ENCODE data around the gene ST7L. TPM values are rescaled to one million over a fixed set of nuclear protein-coding genes. Genes with fewer than 3 reads are reported as not detected.
"Not testable (repeated sequence)": the region's sequence is repeated elsewhere in the genome, so short reads cannot be mapped to it uniquely, and the experiment has no call there.

Gene ST7L
- total RNA-seq, 2 experiments from 2014 or later = 12.3 to 12.5 TPM

- Mint-ChIP-seq H3K4me1 (ENCODE audit: low read depth) (peaks cover 63% of the 10 kb centered on the region), H3K4me3 (no peak overlapping the region), H3K27ac (no peak overlapping the region), H3K9me3 (ENCODE audit: insufficient read depth) (no peaks in the 10 kb centered on the region), H3K27me3 (ENCODE audit: low read depth) (no peaks in the 10 kb centered on the region), H3K36me3 (ENCODE audit: low read depth) (peaks cover 46% of the 10 kb centered on the region)
- ChIA-PET CTCF (no interaction called here), POLR2A (interaction anchor here (1.2 kb wide), 1 partner anchor 16 kb away, joined by 5 read pairs; no protein-coding TSS in a partner anchor)
- ATAC-seq (no peak), DNase-seq (no peak)
Observed at GRCh38 chr1:112634367-112634766, 15.4 kb upstream of the ST7L start.

- Mint-ChIP-seq H3K27me3 (ENCODE audit: low read depth) (no peaks in the 10 kb centered on the region), H3K4me1 (ENCODE audit: low read depth) (peaks cover 64% of the 10 kb centered on the region), H3K9me3 (ENCODE audit: insufficient read depth) (no peaks in the 10 kb centered on the region), H3K36me3 (ENCODE audit: low read depth) (peaks cover 48% of the 10 kb centered on the region), H3K27ac (no peak overlapping the region), H3K4me3 (no peak overlapping the region)
- no peak for DNase-seq
- POLR2A ChIA-PET = interaction anchor here (1.2 kb wide), 1 partner anchor 15 kb away, joined by 5 read pairs; no protein-coding TSS in a partner anchor
- CTCF ChIA-PET = no interaction called here
- no peak for ATAC-seq
Observed at GRCh38 chr1:112633628-112634027, 14.7 kb upstream of the ST7L start.

- ChIA-PET POLR2A (interaction anchor here (1.0 to 2.5 kb wide), 2 partner anchors 10 to 11 kb away, joined by 3 to 7 read pairs; partner anchors contain the start of genes CAPZA1 and ST7L), CTCF (interaction anchor here (1.4 kb wide), 1 partner anchor 45 kb away, joined by 5 read pairs; the partner anchor contains the start of gene MOV10)
- no peaks in the 10 kb centered on the region for H3K9me3 Mint-ChIP-seq (ENCODE audit: insufficient read depth)
- no peak for ATAC-seq
- peaks cover 73% of the 10 kb centered on the region for H3K36me3 Mint-ChIP-seq (ENCODE audit: low read depth)
- no peaks in the 10 kb centered on the region for H3K27me3 Mint-ChIP-seq (ENCODE audit: low read depth)
- H3K27ac Mint-ChIP-seq = no peak overlapping the region
- no peak overlapping the region for H3K4me3 Mint-ChIP-seq
- H3K4me1 Mint-ChIP-seq (ENCODE audit: low read depth) = peaks cover 78% of the 10 kb centered on the region
- DNase-seq = no peak
Observed at GRCh38 chr1:112629256-112629655, 10.3 kb upstream of the ST7L start.

- H3K27ac Mint-ChIP-seq = no peak overlapping the region
- ATAC-seq (no peak), DNase-seq (no peak)
- H3K27me3 Mint-ChIP-seq (ENCODE audit: low read depth) = no peaks in the 10 kb centered on the region
- CTCF ChIA-PET = no interaction called here
- H3K4me3 Mint-ChIP-seq = no peak overlapping the region
- H3K9me3 Mint-ChIP-seq (ENCODE audit: insufficient read depth) = no peaks in the 10 kb centered on the region
- peaks cover 74% of the 10 kb centered on the region for H3K4me1 Mint-ChIP-seq (ENCODE audit: low read depth)
- peaks cover 72% of the 10 kb centered on the region for H3K36me3 Mint-ChIP-seq (ENCODE audit: low read depth)
- POLR2A ChIA-PET = interaction anchor here (1.0 kb wide), 1 partner anchor 11 kb away, joined by 3 read pairs; no protein-coding TSS in a partner anchor
Observed at GRCh38 chr1:112628516-112628915, 9.6 kb upstream of the ST7L start.

- Mint-ChIP-seq H3K36me3 (ENCODE audit: low read depth) (peaks cover 73% of the 10 kb centered on the region), H3K9me3 (ENCODE audit: insufficient read depth) (no peaks in the 10 kb centered on the region), H3K4me3 (no peak overlapping the region), H3K27ac (no peak overlapping the region), H3K4me1 (ENCODE audit: low read depth) (peaks cover 73% of the 10 kb centered on the region), H3K27me3 (ENCODE audit: low read depth) (no peaks in the 10 kb centered on the region)
- ATAC-seq = no peak
- no peak for DNase-seq
- POLR2A ChIA-PET = no interaction called here
- CTCF ChIA-PET = no interaction called here
Observed at GRCh38 chr1:112626887-112627286, 7.9 kb upstream of the ST7L start.

- POLR2A ChIA-PET = interaction anchor here (0.7 to 1.1 kb wide), 3 partner anchors 15 to 49 kb away, joined by 3 to 4 read pairs (median 3); no protein-coding TSS in a partner anchor
- Mint-ChIP-seq H3K27me3 (ENCODE audit: low read depth) (no peaks in the 10 kb centered on the region), H3K27ac (no peak overlapping the region), H3K4me3 (no peak overlapping the region), H3K9me3 (ENCODE audit: insufficient read depth) (no peaks in the 10 kb centered on the region), H3K36me3 (ENCODE audit: low read depth) (peaks cover 71% of the 10 kb centered on the region), H3K4me1 (ENCODE audit: low read depth) (peaks cover 70% of the 10 kb centered on the region)
- CTCF ChIA-PET = no interaction called here
- DNase-seq (no peak), ATAC-seq (no peak)
Observed at GRCh38 chr1:112626193-112626592, 7.3 kb upstream of the ST7L start.

GRCh38 chr1:112625696-112626095 lies 6.8 kb upstream of the ST7L start:
- DNase-seq (no peak), ATAC-seq (no peak)
- Mint-ChIP-seq H3K36me3 (ENCODE audit: low read depth) (peaks cover 71% of the 10 kb centered on the region), H3K4me3 (no peak overlapping the region), H3K9me3 (ENCODE audit: insufficient read depth) (no peaks in the 10 kb centered on the region), H3K27ac (peak overlapping the region; percentile 50), H3K27me3 (ENCODE audit: low read depth) (no peaks in the 10 kb centered on the region), H3K4me1 (ENCODE audit: low read depth) (peaks cover 69% of the 10 kb centered on the region)
- ChIA-PET CTCF (no interaction called here), POLR2A (interaction anchor here (1.0 to 1.1 kb wide), 2 partner anchors 15 to 30 kb away, joined by 3 to 4 read pairs; no protein-coding TSS in a partner anchor)

- POLR2A ChIA-PET; H3K27me3 Mint-ChIP-seq (ENCODE audit: low read depth); DNase-seq; H3K4me3 Mint-ChIP-seq; ATAC-seq; H3K9me3 Mint-ChIP-seq (ENCODE audit: insufficient read depth); CTCF ChIA-PET: not testable (repeated sequence)
- Mint-ChIP-seq H3K4me1 (ENCODE audit: low read depth) (peaks cover 64% of the 10 kb centered on the region), H3K36me3 (ENCODE audit: low read depth) (peaks cover 72% of the 10 kb centered on the region), H3K27ac (peak overlapping the region; percentile 61)
Observed at GRCh38 chr1:112624493-112624892, 5.6 kb upstream of the ST7L start.

- Mint-ChIP-seq H3K9me3 (ENCODE audit: insufficient read depth) (no peaks in the 10 kb centered on the region), H3K27me3 (ENCODE audit: low read depth) (no peaks in the 10 kb centered on the region), H3K4me3 (peak overlapping the region; percentile 100), H3K36me3 (ENCODE audit: low read depth) (peaks cover 42% of the 10 kb centered on the region), H3K4me1 (ENCODE audit: low read depth) (peaks cover 42% of the 10 kb centered on the region), H3K27ac (peak overlapping the region; percentile 100)
- ChIA-PET POLR2A (interaction anchor here (0.6 to 4.2 kb wide), 7 partner anchors 10 to 1833 kb away, joined by 3 to 46 read pairs (median 4); partner anchors contain the start of genes MOV10 and SLC16A1), CTCF (no interaction called here)
- DNase-seq (no peak), ATAC-seq (no peak)
Observed at GRCh38 chr1:112620377-112620695, 1.4 kb upstream of the ST7L start.

GRCh38 chr1:112619518-112620376 lies 806 bp upstream of the ST7L start, which contains the start of gene CAPZA1:
Gene CAPZA1 (plus strand): TSS chr1:112619832. CDS start chr1:112619845, 13 bp downstream.
- Mint-ChIP-seq H3K9me3 (ENCODE audit: insufficient read depth) (no peaks in the 10 kb centered on the region), H3K4me3 (peak within 1 kb of the TSS; percentile 100), H3K36me3 (ENCODE audit: low read depth) (peaks cover 37% of the 10 kb centered on the region), H3K4me1 (ENCODE audit: low read depth) (peaks cover 36% of the 10 kb centered on the region), H3K27me3 (ENCODE audit: low read depth) (no peaks in the 10 kb centered on the region), H3K27ac (peak within 1 kb of the TSS; percentile 100)
- POLR2A ChIA-PET = interaction anchor here (0.6 to 4.2 kb wide), 20 partner anchors 10 to 1833 kb away, joined by 3 to 46 read pairs (median 4); partner anchors contain the start of genes HIPK1, LRIG2, MOV10 and SLC16A1
- peak; percentile 95 for DNase-seq
- CTCF ChIA-PET = interaction anchor here (1.3 kb wide), 1 partner anchor 118 kb away, joined by 6 read pairs; no protein-coding TSS in a partner anchor
- peak; percentile 80 for ATAC-seq

GRCh38 chr1:112618114-112618720 lies 724 bp downstream of the ST7L start:
- CTCF ChIA-PET = interaction anchor here (1.2 to 6.5 kb wide), 7 partner anchors 9 to 228 kb away, joined by 3 to 71 read pairs (median 6); partner anchors contain the start of gene PPM1J
- H3K27me3 Mint-ChIP-seq (ENCODE audit: low read depth) = no peaks in the 10 kb centered on the region
- DNase-seq = peak; percentile 51

More at GRCh38 chr1:112618114-112618720, 724 bp downstream of the ST7L start:
- H3K4me1 Mint-ChIP-seq (ENCODE audit: low read depth) = peaks cover 29% of the 10 kb centered on the region
- H3K27ac Mint-ChIP-seq = peak overlapping the region; percentile 100
- peak; percentile 28 for ATAC-seq
- H3K9me3 Mint-ChIP-seq (ENCODE audit: insufficient read depth) = no peaks in the 10 kb centered on the region
- peaks cover 30% of the 10 kb centered on the region for H3K36me3 Mint-ChIP-seq (ENCODE audit: low read depth)
- POLR2A ChIA-PET = interaction anchor here (0.6 to 4.2 kb wide), 15 partner anchors 9 to 1311 kb away, joined by 3 to 46 read pairs (median 4); partner anchors contain the start of genes HIPK1, LRIG2, MOV10 and PPM1J
- H3K4me3 Mint-ChIP-seq = peak overlapping the region; percentile 100

Measured in activated CD8-positive, alpha-beta T cell treated with anti-CD3 and anti-CD28 coated beads, Interleukin-2, amount 10 ng/mL, durations not matched to agents 7 days and 5 days (primary cell).